HG03064 (cell line): Measurements from ENCODE around the gene EXOC4.
"Not testable (repeated sequence)": the region's sequence is repeated elsewhere in the genome, so short reads cannot be mapped to it uniquely, and the experiment has no call there.

ENCODE experiments used
- ATAC-seq: cut with Tn5 transposase; IDR thresholded peaks from one replicate; pipeline ENCODE4 v1.9.1; 2021; ENCODE audit warnings: low read depth; ENCODE audit not compliant: unreplicated experiment

Gene EXOC4

DNA sequence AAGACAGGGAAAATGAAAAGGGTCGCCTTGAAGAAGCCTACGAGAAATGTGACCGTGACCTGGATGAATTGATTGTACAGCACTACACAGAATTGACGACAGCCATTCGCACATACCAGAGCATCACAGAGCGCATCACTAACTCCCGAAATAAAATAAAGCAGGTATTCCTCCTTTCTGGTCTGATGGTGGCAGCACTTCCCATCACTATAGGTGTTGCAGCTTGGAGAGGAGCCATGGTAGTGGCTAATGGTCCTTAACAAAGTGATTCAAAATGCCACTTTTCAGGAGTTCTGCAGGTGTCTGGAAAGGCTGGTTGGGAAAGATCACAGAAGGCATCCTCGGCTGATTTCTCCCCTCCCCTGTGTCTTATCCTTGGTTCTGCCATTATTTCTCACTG lies 22.1 kb downstream of the EXOC4 start:
- no peak for ATAC-seq

DNA sequence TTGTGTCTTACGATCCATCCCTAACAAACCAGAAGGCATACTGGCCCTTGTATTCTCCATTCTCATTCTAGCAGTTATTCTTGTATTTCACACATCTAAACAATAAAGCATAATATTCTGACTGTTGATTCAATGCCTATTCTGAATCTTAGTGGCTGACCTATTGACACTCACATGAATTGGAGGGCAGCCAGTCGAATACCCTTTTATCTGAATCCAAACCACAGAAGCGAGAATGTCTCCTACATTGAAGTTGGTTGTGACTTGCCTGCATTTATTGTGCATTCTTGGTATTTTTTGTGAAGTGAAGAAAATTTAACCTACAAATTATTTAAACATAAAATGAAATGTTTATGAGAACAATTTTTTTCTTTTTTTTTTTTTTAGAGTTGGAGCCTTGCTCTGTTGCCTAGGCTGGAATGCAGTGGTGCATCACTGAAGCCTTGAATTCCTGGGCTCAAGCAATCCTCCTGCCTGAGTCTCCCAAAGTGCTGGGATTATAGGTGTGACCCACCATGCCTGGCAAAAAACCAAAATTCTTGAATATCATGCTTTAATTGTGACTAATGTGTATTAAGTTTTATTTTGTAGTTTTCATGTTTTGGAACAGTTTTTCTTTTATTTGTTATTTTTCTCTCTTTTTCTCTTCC lies 22.7 kb downstream of the EXOC4 start:
- ATAC-seq, result no peak

DNA sequence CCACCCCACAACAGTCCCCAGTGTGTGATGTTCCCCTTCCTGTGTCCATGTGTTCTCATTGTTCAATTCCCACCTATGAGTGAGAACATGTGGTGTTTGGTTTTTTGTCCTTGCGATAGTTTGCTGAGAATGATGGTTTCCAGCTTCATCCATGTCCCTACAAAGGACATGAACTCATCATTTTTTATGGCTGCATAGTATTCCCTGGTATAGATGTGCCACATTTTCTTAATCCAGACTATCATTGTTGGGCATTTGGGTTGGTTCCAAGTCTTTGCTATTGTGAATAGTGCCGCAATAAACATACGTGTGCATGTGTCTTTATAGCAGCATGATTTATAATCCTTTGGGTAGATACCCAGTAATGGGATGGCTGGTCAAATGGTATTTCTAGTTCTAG lies 26.1 kb downstream of the EXOC4 start:
- ATAC-seq, result not testable (repeated sequence)

DNA sequence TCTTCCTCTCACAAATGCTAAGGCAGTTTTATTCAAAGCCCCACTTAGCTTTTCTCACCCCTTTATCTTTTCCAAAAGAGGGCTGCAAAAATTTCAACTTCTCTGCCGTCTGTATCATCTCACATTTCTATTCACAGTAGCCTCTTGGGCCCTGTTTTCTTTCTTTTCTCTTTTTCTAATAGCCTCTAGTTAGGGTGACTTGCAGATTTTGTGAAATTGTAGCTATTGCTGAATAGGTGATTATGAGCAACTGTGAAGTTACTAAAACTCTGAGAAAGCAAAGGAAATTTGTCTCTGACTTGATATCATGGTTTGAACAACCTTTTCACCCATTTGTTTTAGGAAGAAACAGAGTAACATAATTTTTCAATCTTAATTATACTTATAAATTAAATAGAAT lies 29.2 kb downstream of the EXOC4 start:
- ATAC-seq, result no peak

DNA sequence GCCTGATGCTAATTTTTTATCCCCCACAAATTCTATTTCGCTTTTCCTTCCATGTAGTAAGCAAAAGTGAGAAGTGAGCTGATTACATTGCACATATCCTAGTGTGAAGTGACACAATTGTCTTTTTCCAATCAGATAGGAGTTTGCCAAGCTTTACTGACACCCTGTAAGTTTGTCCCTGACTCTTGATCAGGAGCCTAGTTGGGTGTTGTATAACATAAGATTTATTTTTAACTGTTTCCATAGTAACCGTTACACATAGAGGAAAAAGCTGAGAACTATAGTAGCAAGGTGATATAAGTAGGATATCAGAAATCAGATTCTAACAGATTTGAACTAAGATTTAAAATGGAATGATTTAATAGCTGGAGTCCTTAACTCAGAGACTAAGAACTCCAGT lies 31.2 kb downstream of the EXOC4 start:
- no peak for ATAC-seq

DNA sequence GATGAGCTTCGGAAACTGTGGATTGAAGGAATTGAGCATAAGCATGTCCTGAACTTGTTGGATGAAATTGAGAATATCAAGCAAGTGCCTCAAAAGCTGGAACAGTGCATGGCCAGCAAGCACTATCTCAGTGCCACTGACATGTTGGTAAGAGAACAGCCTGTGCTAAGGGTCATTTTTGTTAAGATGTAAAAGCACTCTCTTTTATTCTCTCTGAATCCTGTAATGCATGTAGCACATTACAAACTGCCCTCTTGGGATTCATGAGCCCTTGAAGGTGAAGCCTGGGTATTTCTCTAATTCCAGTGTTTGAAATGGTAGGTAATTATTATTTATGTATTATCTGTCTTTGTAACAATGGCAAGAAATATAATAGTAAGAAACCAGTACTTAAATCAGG lies 36.1 kb downstream of the EXOC4 start:
- no peak for ATAC-seq

DNA sequence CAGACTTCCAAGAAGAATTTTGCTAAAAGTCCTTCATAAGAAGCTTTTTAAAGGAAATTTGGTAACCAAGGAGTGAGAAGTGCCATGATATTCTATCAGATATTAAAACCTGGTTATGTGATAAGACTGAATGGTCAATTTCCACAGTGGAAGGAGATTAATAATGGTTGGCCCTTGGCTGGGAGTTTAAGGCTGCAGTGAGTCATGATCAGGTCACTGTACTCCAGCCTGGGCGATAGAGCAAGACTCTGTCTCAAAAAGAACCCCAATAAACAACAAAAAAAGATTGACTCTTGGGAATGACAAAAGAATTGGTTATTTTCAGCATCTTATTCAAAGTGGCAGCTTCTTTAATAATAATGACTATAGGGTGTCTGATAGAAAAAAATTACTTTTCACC lies 37.2 kb downstream of the EXOC4 start:
- no peak for ATAC-seq

DNA sequence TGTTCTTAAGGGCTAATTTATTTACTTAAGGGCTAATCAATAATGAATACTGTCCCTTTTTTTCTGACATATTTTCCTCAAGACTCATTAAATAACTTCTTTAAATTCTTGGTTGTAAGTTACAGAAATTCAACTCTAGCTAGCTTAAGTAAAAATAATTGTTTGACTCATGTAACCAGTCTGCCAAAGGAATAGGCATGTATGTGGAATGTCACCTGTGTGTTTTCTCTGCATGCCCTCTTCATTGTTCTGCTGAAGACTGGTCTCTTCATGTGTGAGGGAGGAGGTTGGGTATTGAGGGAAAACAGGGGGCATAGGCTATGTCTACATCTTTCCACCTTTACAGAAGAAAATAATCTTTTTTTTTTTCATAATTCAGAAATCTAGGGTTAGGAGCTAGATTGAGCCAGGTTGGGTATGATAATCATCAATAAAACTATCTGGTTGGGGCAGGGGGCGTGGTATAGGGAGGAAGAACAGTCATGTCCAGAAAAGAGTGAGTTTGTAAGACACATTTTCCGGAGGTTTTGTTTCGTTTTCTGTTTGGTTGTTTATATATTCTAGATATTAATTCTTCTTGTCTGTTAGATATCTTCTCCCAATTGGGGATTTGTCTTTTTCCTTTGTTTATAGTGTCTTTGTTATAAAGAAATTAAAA lies 37.9 kb downstream of the EXOC4 start:
- no peak for ATAC-seq

DNA sequence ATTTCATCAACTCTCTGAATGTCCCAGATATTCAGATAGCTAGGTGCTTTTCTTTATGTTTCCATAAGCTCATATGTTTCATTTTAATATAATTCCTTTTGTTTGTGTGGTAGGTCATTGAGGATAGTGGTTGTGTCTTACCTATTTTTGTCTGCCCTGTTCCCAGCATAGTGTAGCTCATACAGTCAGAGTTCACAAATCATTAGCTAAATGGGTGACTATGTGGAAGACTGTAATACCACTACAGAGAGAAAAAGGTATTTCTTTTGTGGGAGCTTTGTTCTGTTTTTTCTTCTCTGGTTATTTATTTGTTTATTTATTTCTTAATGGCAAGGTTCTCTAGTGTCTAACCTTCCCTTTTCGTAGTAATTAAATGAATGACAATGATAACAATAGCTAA lies 39.8 kb downstream of the EXOC4 start:
- ATAC-seq, result no peak

DNA sequence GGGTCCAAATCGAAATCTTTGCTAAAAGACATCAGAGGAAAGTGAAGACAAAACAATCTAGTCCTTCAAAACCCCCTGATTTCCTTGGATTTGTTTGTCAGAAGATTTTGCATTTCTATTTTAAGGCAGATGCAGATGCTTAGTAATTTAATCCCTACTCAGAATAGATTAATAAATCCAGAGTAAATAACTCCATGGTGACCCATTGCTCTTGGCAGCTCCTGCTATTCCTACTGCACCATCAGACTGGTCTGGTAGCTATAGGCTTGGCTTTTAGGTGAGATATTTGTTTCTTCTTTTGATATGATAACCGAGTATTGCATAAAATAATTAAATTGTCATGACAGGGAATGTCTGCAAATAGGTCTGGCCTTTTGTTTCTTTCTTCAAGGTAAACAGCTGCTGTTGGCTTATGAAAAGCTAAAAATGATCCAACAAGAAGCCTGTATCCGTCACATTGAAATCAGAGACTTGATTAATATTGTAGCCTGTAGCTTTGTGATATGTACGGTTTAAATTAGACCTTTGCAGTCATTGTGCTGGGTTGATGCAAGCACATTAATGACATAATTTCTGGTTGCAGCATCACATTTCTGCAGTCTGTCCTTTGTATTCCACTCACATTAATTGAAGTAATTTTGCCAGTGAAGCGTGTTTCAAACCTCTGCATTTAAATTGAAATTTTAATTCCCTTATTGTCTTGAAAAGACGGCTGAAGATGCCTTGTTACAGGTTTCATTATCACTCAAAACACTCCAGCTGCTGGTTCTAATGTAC lies 40.7 kb downstream of the EXOC4 start:
- ATAC-seq, result no peak

DNA sequence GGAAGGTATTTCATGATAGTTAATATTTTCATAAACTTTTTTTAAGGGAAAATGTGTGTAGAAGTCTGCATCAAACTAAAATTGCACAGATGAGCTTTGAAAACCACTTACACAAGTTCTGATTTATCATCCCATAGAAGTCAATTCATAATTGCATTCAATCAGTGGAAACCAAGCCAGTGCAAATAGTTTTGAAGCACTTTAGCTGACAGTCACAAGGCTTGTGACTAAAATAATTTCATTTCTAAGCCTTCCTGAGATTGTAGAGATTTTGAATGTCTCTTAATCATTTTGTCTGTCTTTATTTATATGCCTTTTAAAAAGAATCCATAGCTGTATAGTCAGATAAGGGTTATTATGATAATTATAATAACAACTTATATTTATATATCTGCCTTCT lies 41.4 kb downstream of the EXOC4 start:
- ATAC-seq, result no peak

DNA sequence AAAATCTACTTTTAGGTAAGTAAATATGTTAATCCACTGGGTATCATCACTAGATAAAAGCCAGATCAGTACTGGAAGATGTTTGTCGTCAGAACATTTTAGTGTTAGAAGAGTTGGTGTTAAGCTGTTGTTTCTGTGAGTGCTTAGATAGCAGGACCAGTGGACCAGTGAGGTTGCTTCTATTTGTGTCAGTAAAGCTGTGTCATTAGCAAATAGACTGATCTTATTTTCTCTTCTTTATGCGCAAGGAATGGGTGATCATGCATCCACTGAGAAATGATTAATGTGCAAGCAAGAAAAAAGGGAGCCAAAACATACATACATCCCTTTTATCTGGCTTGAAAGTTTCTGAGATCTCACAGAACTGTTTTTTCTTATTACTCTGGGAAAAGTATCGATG lies 42.6 kb downstream of the EXOC4 start:
- no peak for ATAC-seq

DNA sequence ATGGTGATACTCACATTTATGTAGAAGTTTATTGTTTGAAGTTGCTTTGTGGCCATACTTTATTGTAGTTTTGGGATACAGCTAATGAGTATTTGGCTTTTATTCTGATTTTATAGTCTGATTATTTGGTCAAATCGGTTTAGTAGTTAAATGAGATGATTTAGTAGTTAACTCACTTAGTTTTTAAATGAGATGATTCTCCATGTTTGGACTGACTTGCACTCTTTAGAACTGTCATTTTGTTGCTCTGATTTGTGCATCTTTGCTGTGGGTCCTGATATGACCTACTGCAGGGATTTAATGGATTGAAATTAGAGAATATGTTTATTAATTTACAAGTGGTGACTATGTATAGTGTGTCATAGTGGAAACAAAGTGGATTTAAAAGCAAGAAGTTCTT lies 44.2 kb downstream of the EXOC4 start:
- ATAC-seq, result no peak

DNA sequence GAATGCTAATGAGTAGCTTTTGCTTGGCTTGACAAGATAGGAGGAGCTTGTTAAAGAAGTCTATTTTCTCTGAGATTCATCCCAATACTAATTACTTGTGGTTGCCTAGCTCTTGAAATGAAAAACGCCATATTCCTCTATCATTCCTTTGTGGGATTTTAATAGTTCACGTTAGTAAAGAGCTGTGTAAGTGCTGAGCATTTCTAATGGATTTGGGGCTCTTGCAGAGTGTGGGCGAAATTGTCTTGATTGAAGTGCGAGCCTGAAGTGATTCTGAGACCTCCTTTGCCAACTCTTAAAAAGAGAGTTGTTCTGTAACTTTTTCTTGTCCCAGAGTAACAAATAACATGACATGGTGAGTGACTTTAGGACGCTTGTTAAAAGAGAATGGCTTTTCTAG lies 45.2 kb downstream of the EXOC4 start:
- no peak for ATAC-seq

DNA sequence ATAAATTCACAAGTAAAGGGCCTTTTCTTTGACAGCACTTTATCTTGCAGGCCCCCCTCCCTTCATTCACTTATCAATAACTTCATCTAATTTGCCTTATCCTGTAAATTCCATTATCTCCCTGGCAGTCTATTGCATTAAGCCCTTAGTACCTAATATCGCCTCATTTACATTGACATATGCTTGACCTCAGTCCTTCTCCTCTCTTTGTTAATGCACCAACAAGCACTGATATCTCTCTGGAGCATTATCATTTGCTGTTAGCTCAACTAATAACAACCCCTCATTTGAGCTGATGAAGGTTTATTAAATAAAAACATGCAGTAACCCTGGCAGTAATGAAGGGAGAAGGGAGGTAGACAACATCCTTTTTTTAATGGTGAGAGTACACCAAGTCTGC lies 46.8 kb downstream of the EXOC4 start:
- no peak for ATAC-seq

DNA sequence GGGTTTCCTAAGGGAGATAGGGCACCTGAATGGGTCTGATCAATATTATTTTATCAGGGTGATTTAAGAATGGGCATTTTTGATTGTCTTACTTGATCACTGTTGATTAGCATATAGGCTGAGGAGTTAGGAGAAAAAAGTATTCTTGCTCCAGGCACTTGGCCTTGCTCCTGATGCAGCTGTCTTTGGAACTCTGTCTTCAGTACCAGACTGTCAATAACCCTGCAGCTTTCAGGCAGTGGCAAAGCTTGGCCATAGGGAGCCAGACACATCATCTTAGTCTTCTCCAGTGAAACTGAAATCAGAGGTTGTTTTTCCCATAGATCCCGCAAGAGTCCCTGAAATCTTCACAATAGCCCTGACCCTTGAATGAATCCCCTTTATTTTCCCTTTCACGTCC lies 47.2 kb downstream of the EXOC4 start:
- no peak for ATAC-seq

DNA sequence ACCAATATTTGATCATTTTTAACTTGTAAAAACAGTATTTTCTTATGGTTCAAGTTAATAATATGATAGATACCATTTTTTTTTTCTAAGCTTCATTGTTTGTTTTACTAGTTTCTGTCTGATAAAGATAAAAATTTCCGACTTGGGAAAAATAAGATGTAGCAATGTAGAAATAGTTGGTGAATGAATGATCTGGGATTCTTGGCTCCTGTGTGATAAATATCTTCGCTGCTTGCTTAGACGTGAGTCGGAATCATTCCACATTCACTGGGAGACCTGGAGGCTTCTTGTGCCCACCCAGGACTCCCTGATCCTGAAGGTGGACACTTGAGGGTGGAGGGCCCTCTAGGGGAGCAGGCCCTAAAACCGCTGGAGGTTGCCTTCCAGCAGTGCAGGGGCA lies 47.9 kb downstream of the EXOC4 start:
- no peak for ATAC-seq

DNA sequence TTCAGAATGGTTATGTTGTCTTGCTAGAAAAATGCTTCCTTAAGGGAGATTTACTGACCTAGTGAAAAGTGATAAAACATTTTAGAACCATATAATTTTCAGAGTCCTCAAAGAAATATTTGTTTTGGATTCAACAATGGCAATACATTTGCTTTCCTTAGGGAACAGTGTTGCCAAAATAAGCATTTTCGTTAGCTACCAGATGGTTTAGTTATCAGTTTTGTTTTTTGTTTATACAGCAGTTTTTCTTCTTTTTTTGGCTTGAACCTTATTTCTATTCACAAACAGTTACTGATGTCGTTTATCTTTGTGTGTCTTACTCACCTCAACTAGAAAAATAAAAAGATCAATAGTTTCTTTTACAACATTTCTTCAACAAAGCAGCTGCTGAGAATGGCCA lies 48.6 kb downstream of the EXOC4 start:
- no peak for ATAC-seq

DNA sequence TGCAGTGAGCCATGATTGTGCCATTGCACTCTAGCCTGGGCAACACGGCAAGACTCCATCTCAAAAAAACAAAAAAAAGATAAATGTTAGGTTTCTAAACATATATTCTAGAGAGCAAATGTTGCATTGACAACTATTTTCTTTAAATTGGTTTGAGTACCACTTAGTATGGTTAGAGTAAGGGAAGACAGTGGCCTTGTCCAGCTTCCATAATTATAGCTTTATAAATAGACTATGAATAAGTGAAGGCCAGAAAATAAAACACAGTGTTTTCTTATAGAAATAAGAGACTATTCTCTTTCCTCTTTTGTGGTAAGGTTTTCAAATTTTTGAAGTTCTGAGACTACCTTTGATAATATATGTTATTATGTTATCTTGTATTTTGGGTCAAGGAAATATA lies 50.5 kb downstream of the EXOC4 start:
- no peak for ATAC-seq

DNA sequence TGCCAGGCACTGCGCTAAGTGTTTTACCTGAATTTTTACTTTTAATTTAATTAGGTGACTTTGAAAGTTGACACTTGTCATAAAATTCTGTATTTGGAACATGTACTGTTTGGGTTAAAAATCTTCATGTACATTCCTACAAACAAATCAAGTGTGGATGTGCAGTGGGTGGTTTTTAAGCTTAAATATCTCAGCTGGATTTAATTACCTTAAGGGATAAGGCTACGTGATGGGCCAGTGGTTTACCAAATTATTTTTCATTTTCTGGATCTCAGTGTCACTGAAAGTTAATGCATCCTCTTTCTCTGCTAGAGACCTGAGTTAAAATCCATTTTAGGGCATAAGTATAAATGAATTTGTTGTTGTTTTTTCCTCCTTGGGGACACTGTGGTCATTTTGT lies 51.1 kb downstream of the EXOC4 start:
- no peak for ATAC-seq

DNA sequence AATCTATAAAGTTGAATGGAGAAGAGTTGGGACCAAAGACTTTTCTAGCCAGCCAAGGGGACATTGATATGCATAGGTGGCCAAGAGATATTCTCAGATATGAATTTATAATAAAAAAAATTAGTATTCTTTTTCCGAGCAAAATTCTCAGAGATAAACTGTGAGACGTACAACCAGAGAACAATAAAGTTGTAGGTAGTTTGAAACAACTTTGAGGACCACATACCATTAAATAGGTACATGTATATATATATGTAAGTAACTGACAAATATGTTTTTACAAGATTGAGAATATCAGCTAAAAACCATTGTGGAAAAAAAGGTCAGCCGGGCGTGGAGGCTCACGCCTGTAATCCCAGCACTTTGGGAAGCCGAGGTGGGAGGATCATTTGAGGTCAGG lies 56.5 kb downstream of the EXOC4 start:
- no peak for ATAC-seq

DNA sequence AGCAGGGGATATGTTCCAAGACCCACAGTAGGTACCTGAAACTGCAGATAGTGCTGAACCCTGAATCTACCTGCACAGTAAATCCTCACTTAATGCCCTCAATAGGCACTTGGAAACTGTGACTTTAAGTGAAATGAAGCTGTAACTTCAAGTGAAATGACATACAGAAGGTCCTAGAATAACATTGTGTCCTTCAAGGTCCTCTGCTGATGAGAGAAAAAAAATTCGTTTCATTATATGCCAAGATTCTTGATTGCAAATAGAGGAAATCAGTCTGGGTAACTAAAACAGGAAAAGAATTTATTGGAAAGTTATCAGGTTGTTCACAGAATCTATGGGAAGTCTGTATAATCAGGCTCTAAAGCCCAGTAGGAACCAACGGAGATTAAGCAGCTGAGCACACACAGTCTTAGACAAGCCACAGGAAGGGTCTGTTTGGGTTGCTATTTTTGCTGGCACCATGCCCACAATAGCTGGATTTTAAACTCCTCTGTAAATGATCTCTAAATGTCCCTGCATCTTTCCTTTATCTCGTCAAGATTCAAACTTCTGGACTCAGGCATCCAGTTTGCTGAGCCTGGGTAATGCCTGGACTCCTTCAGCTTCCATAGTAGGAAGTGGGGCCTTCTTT lies 57.5 kb downstream of the EXOC4 start:
- ATAC-seq, result no peak
